HEK293 (cell line): ENCODE measurements around the gene TAF15.

Experiments
- BCL6B ChIP-seq: fragments of 450-650 bp; formaldehyde crosslinking; IDR thresholded peaks from 2 replicates; pipeline ENCODE4 v1.5.1; 2017; ENCODE audit warnings: missing biosample characterization, missing genetic modification characterization
- EGR2 ChIP-seq: fragments of 450-650 bp; formaldehyde crosslinking; IDR thresholded peaks from 2 replicates; pipeline ENCODE4 v1.5.1; 2016; ENCODE audit warnings: low read depth, missing biosample characterization, missing genetic modification characterization
- GLI4 ChIP-seq: fragments of 450-650 bp; formaldehyde crosslinking; IDR thresholded peaks from 2 replicates; pipeline ENCODE4 v1.5.1; 2016; ENCODE audit warnings: missing biosample characterization, missing genetic modification characterization
- HOXC10 ChIP-seq: sonication (generic); formaldehyde crosslinking; IDR thresholded peaks from 2 replicates; pipeline ENCODE4 v1.8.1; 2023; ENCODE audit warnings: mild to moderate bottlenecking, missing genetic modification reagents
- KLF10 ChIP-seq: fragments of 450-650 bp; IDR thresholded peaks from 2 replicates; pipeline ENCODE4 v1.5.1; 2018; ENCODE audit warnings: missing biosample characterization, mild to moderate bottlenecking, missing genetic modification characterization
- OSR2 ChIP-seq: fragments of 450-650 bp; formaldehyde crosslinking; IDR thresholded peaks from 2 replicates; pipeline ENCODE4 v1.5.1; 2016; ENCODE audit warnings: missing biosample characterization, missing genetic modification characterization
- PATZ1 ChIP-seq: fragments of 450-650 bp; formaldehyde crosslinking; IDR thresholded peaks from 2 replicates; pipeline ENCODE4 v1.5.1; 2016; ENCODE audit warnings: missing biosample characterization, missing genetic modification characterization
- PBX3 ChIP-seq: sonication (generic); formaldehyde crosslinking; IDR thresholded peaks from 2 replicates; pipeline ENCODE4 v1.8.1; 2022; ENCODE audit warnings: mild to moderate bottlenecking, moderate library complexity, missing genetic modification reagents
- SP3 ChIP-seq: fragments of 450-650 bp; formaldehyde crosslinking; IDR thresholded peaks from 2 replicates; pipeline ENCODE4 v1.5.1; 2016; ENCODE audit warnings: missing biosample characterization, missing genetic modification characterization
- SP7 ChIP-seq: fragments of 450-650 bp; formaldehyde crosslinking; IDR thresholded peaks from 2 replicates; pipeline ENCODE4 v1.5.1; 2016; ENCODE audit warnings: missing biosample characterization, missing genetic modification characterization
- YY2 ChIP-seq: fragments of 450-650 bp; formaldehyde crosslinking; IDR thresholded peaks from 2 replicates; pipeline ENCODE4 v1.5.1; 2016; ENCODE audit warnings: missing biosample characterization, missing genetic modification characterization
- ZBTB17 ChIP-seq: fragments of 450-650 bp; formaldehyde crosslinking; IDR thresholded peaks from 2 replicates; pipeline ENCODE4 v1.5.1; 2016; ENCODE audit warnings: missing biosample characterization, missing genetic modification characterization
- ZBTB20 ChIP-seq: fragments of 450-650 bp; formaldehyde crosslinking; IDR thresholded peaks from 2 replicates; pipeline ENCODE4 v1.5.1; 2016; ENCODE audit warnings: missing biosample characterization, missing genetic modification characterization
- ZFHX2 ChIP-seq: fragments of 450-650 bp; formaldehyde crosslinking; conservative IDR thresholded peaks from 2 replicates; pipeline ENCODE4 v1.5.1; 2016; ENCODE audit warnings: missing biosample characterization, missing genetic modification characterization
- ZIC2 ChIP-seq: fragments of 450-650 bp; formaldehyde crosslinking; IDR thresholded peaks from 2 replicates; pipeline ENCODE4 v1.5.1; 2016; ENCODE audit warnings: missing biosample characterization, missing genetic modification characterization
- ZNF174 ChIP-seq: fragments of 450-650 bp; formaldehyde crosslinking; IDR thresholded peaks from 2 replicates; pipeline ENCODE4 v1.5.0; 2017; ENCODE audit warnings: missing biosample characterization, mild to moderate bottlenecking, missing genetic modification characterization
- ZNF221 ChIP-seq: fragments of 450-650 bp; formaldehyde crosslinking; IDR thresholded peaks from 2 replicates; pipeline ENCODE4 v1.5.1; 2017; ENCODE audit warnings: missing biosample characterization, missing genetic modification characterization, borderline replicate concordance
- ZNF248 ChIP-seq: fragments of 450-650 bp; formaldehyde crosslinking; IDR thresholded peaks from 2 replicates; pipeline ENCODE4 v1.5.1; 2017; ENCODE audit warnings: missing biosample characterization, missing genetic modification characterization
- ZNF423 ChIP-seq: fragments of 450-650 bp; formaldehyde crosslinking; IDR thresholded peaks from 2 replicates; pipeline ENCODE4 v1.5.1; 2016; ENCODE audit warnings: missing biosample characterization, missing genetic modification characterization
- ZNF501 ChIP-seq: fragments of 450-650 bp; formaldehyde crosslinking; IDR thresholded peaks from 2 replicates; pipeline ENCODE4 v1.5.1; 2016; ENCODE audit warnings: missing biosample characterization, missing genetic modification characterization
- ZNF518A ChIP-seq: fragments of 450-650 bp; formaldehyde crosslinking; conservative IDR thresholded peaks from 2 replicates; pipeline ENCODE4 v1.5.1; 2016; ENCODE audit warnings: low read depth, missing biosample characterization, missing genetic modification characterization
- ZNF549 ChIP-seq: fragments of 450-650 bp; IDR thresholded peaks from 2 replicates; pipeline ENCODE4 v1.5.1; 2018; ENCODE audit warnings: missing biosample characterization, missing genetic modification characterization, mild to moderate bottlenecking, inconsistent platforms, moderate library complexity
- ZNF555 ChIP-seq: fragments of 450-650 bp; formaldehyde crosslinking; conservative IDR thresholded peaks from 2 replicates; pipeline ENCODE4 v1.5.1; 2017; ENCODE audit warnings: missing biosample characterization, mild to moderate bottlenecking, missing genetic modification characterization, inconsistent platforms
- ZNF561 ChIP-seq: fragments of 450-650 bp; IDR thresholded peaks from 2 replicates; pipeline ENCODE4 v1.5.1; 2018; ENCODE audit warnings: missing biosample characterization, missing genetic modification characterization, borderline replicate concordance
- ZSCAN16 ChIP-seq: fragments of 450-650 bp; formaldehyde crosslinking; IDR thresholded peaks from 2 replicates; pipeline ENCODE4 v1.5.1; 2016; ENCODE audit warnings: missing biosample characterization, missing genetic modification characterization
- ZSCAN30 ChIP-seq: fragments of 450-650 bp; IDR thresholded peaks from 2 replicates; pipeline ENCODE4 v1.5.1; 2018; ENCODE audit warnings: missing biosample characterization, mild to moderate bottlenecking, missing genetic modification characterization, moderate library complexity

The TAF15 gene

DNA sequence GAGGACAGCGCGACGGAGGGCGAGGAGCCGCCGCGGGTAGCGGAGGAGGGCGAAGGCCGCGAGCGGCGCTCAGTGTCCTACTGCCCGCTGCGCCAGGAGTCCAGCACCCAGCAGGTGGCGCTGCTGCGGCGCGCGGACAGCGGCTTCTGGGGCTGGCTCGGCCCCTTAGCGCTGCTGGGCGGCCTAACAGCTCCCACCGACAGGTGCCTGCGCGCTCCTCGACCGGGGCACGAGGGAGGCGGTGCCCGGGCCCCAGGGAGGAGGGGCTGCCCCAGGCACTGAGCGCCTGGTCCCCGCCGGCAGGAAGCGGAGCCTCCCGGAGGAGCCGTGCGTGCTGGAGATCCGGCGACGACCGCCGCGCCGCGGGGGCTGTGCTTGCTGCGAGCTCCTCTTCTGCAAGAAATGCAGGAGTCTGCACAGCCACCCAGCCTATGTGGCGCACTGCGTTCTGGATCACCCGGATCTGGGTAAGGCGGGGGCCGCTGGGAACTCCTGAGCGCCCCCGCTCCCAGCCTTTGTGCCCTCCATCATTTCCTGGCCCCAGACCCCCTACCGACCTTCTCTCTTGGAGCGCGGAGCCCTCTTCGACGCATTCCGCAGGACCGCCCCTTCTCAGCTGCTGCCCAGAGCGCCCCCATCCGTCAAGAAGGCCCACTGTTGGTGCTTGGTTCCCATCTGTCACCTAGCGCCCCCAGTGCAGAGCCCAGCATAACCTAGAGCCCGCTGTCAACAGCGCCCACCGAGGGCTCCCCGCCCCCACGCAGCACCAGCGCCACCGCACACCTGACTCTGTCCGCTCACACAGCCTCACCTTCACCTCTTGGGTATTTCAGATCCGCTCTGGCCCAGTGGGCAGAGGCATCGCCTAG lies 44.9 kb upstream of the TAF15 start (continued):
- TF ChIP-seq YY2 (tag by site-specific recombination), result 0 out of 2 replicates have a peak, but pooled peaks have one; percentile 22
- TF ChIP-seq PATZ1, result peak; percentile 91
- peak; percentile 52; the same call in 1 of the 2 replicates for TF ChIP-seq OSR2 (tag by site-specific recombination)
- peak; percentile 81 for TF ChIP-seq SP7 (tag by site-specific recombination)
- TF ChIP-seq ZIC2, result peak; percentile 95
- peak; percentile 85; the same call in 1 of the 2 replicates for TF ChIP-seq ZNF561 (tag by site-specific recombination)
- TF ChIP-seq BCL6B (tag by site-specific recombination), result no peak
- peak; percentile 41; the same call in 1 of the 2 replicates for TF ChIP-seq PBX3 (CRISPR knock-in tag)
- no peak for TF ChIP-seq ZNF174
- peak; percentile 43 for TF ChIP-seq KLF10 (tag by site-specific recombination)
- peak; percentile 77 for TF ChIP-seq ZBTB17 (tag by site-specific recombination)
- TF ChIP-seq ZNF423 (tag by site-specific recombination), result peak; percentile 45
- TF ChIP-seq ZNF221 (tag by site-specific recombination), result no peak
- TF ChIP-seq ZNF248, result no peak
- TF ChIP-seq HOXC10 (CRISPR knock-in tag), result 0 out of 2 replicates have a peak, but pooled peaks have one; percentile 62
- TF ChIP-seq ZBTB20, result peak; percentile 90
- peak; percentile 60 for TF ChIP-seq ZFHX2 (tag by site-specific recombination)
- no peak for TF ChIP-seq GLI4 (tag by site-specific recombination)
- TF ChIP-seq ZNF555 (tag by site-specific recombination), result no peak
- TF ChIP-seq SP3 (tag by site-specific recombination), result peak; percentile 54
- TF ChIP-seq ZNF549, result no peak
- no peak for TF ChIP-seq ZSCAN16
- TF ChIP-seq EGR2 (tag by site-specific recombination), result peak; percentile 64; the same call in 1 of the 2 replicates
- peak; percentile 68 for TF ChIP-seq ZNF501 (tag by site-specific recombination)
- TF ChIP-seq ZSCAN30 (tag by site-specific recombination), result peak; percentile 94
- TF ChIP-seq ZNF518A (tag by site-specific recombination), result peak; percentile 13; the same call in 1 of the 2 replicates
